ENCODE measurements around the gene BCAS3. TPM values are rescaled to one million over a fixed set of nuclear protein-coding genes. Genes with fewer than 3 reads are reported as not detected.

Gene BCAS3
- polyA plus RNA-seq, 1 donor from 2014 or later: 21.6 TPM

GRCh38 chr17:61406971-61407911, 729.6 kb downstream of the BCAS3 start:
- no peaks in the 10 kb centered on the region for H3K9me3 ChIP-seq (ENCODE audit: low read length)
- no peak overlapping the region for H3K4me2 ChIP-seq (ENCODE audit: low read length)
- no peak overlapping the region for H2AFZ ChIP-seq (ENCODE audit: low read depth, low read length)

More at GRCh38 chr17:61406971-61407911, 729.6 kb downstream of the BCAS3 start:
- Histone ChIP-seq H4K20me1 (ENCODE audit: insufficient read depth) (no peaks in the 10 kb centered on the region), H3K27me3 (ENCODE audit: insufficient read depth, low read depth, low read length) (peaks cover 99% of the 10 kb centered on the region), H3K9ac (ENCODE audit: low read length) (no peak overlapping the region), H3K36me3 (ENCODE audit: insufficient read depth, low read length) (no peaks in the 10 kb centered on the region), H3K4me3 (ENCODE audit: low read length) (no peak overlapping the region), H3K9me2 (ENCODE audit: insufficient read depth, low read length) (no peaks in the 10 kb centered on the region), H3K27ac (ENCODE audit: low read length) (no peak overlapping the region), H3K79me2 (replicated peaks; ENCODE audit: insufficient read depth, low read length) (no peaks in the 10 kb centered on the region), H3F3A (ENCODE audit: insufficient read depth, low read length, poor library complexity, severe bottlenecking) (no peaks in the 10 kb centered on the region)
- TF ChIP-seq EZH2 (IDR thresholded peaks at IDR 0.05; ENCODE audit: borderline replicate concordance, insufficient read depth, low read length, poor library complexity, severe bottlenecking): no peak
- no peak for TF ChIP-seq REST (IDR thresholded peaks at IDR 0.05; ENCODE audit: borderline replicate concordance)
- no peak for TF ChIP-seq MXI1 (conservative IDR thresholded peaks at IDR 0.05; ENCODE audit: poor library complexity, severe bottlenecking)
- TF ChIP-seq TAF1 (IDR thresholded peaks at IDR 0.05; ENCODE audit: low read depth): no peak
- no peak for TF ChIP-seq SMC3 (conservative IDR thresholded peaks at IDR 0.05; ENCODE audit: poor library complexity)
- no peak for TF ChIP-seq CTCF (IDR thresholded peaks at IDR 0.05; ENCODE audit: poor library complexity, severe bottlenecking)
- no peak for TF ChIP-seq RAD21 (conservative IDR thresholded peaks at IDR 0.05)
- TF ChIP-seq POLR2AphosphoS5 (IDR thresholded peaks at IDR 0.05): no peak
- TF ChIP-seq EP300 (conservative IDR thresholded peaks at IDR 0.05; ENCODE audit: poor library complexity, severe bottlenecking): no peak
